OCI-LY1 (cell line): ENCODE data around the gene FRG2B.
"Not testable (repeated sequence)": the region's sequence is repeated elsewhere in the genome, so short reads cannot be mapped to it uniquely, and the experiment has no call there.

Source experiments
- H2AFZ ChIP-seq: fragments of 200-600 bp; sonication (generic), shearing (Covaris generic); 2 replicates; pipeline ENCODE4 v1.6.0; 2014; ENCODE audit warnings: antibody characterized with exemption, mild to moderate bottlenecking, low read length
- H3F3A ChIP-seq: fragments of 200-600 bp; sonication (generic), shearing (Covaris generic); 2 replicates; pipeline ENCODE4 v1.6.0; 2014; ENCODE audit warnings: mild to moderate bottlenecking, antibody characterized with exemption, low read length, moderate library complexity; ENCODE audit not compliant: insufficient read depth
- H3K27ac ChIP-seq: fragments of 200-600 bp; sonication (generic); 2 replicates; pipeline ENCODE4 v1.5.1; 2014; ENCODE audit warnings: low read length, mixed run types, mild to moderate bottlenecking, low read depth; ENCODE audit not compliant: poor library complexity, severe bottlenecking
- H3K27me3 ChIP-seq: fragments of 200-600 bp; sonication (generic); 2 replicates; pipeline ENCODE4 v1.6.0; 2014; ENCODE audit warnings: antibody characterized with exemption, mild to moderate bottlenecking, low read length, moderate library complexity; ENCODE audit not compliant: insufficient read depth
- H3K36me3 ChIP-seq: fragments of 200-600 bp; sonication (generic); 2 replicates; pipeline ENCODE4 v1.6.1; 2014; ENCODE audit warnings: mild to moderate bottlenecking, antibody characterized with exemption, low read length, moderate library complexity, mixed read lengths; ENCODE audit not compliant: insufficient read depth
- H3K4me1 ChIP-seq: fragments of 200-600 bp; sonication (generic); 2 replicates; pipeline ENCODE4 v1.5.1; 2014; ENCODE audit warnings: mild to moderate bottlenecking, low read length, moderate library complexity; ENCODE audit not compliant: insufficient read depth, severe bottlenecking
- H3K4me2 ChIP-seq: fragments of 200-600 bp; sonication (generic), shearing (Covaris generic); 2 replicates; pipeline ENCODE4 v1.6.1; 2014; ENCODE audit warnings: low read length
- H3K4me3 ChIP-seq: fragments of 200-600 bp; sonication (generic); 2 replicates; pipeline ENCODE4 v1.5.1; 2014; ENCODE audit warnings: low read length, low read depth, mild to moderate bottlenecking, mixed read lengths; ENCODE audit not compliant: poor library complexity, severe bottlenecking
- H3K79me2 ChIP-seq: fragments of 200-600 bp; shearing (Covaris generic); 2 replicates; pipeline ENCODE4 v1.6.1; 2016; ENCODE audit warnings: mixed run types, low read length, mixed read lengths; ENCODE audit not compliant: insufficient read depth
- H3K9ac ChIP-seq: fragments of 200-600 bp; sonication (generic), shearing (Covaris generic); 2 replicates; pipeline ENCODE4 v1.6.1; 2014; ENCODE audit warnings: mild to moderate bottlenecking, low read length, mixed read lengths
- H3K9me2 ChIP-seq: fragments of 200-600 bp; sonication (generic), shearing (Covaris generic); 2 replicates; pipeline ENCODE4 v1.6.1; 2014; ENCODE audit warnings: low read depth, mild to moderate bottlenecking, low read length, mixed read lengths
- H3K9me3 ChIP-seq: fragments of 200-600 bp; shearing (Covaris generic); 2 replicates; pipeline ENCODE4 v1.6.1; 2014; ENCODE audit warnings: low read length, mixed read lengths
- H4K20me1 ChIP-seq: fragments of 200-600 bp; sonication (generic), shearing (Covaris generic); 2 replicates; pipeline ENCODE4 v1.6.0; 2016; ENCODE audit warnings: mild to moderate bottlenecking, low read length; ENCODE audit not compliant: insufficient read depth

The FRG2B gene

DNA sequence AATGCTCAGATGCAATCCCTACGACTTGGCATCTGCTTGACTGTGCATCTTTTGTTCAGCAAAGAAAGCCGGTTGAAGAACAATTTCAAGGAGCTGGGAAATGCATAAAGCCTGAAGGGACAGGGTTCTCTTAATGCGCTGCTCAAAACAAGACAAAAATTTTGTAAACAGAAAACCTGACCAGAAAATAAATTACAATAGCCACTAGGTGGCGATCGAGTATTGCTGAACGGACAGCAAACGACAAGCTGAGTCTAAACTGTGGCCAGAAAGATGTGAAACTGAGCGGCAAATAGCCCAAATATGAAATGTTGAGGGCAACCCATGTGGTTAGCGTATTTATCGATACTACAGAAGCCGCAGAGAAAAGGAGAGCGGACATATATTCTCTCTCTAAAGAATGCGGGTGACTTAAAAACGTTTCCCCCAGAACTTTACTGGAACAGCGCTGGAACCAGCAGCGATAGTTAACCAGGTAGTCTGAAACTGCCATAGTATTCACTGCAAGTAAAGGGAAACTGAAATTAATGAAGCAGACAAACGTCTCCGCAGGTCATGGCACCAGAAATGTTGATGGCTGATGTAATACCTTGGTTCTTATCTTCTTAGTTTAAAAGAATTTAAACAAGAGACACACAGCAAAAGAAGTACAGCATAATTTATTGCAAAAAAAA, 20.6 kb upstream of the FRG2B start:
- not testable (repeated sequence) for H3K27me3 ChIP-seq, H3K4me3 ChIP-seq, H3K27ac ChIP-seq, H3F3A ChIP-seq, H3K4me1 ChIP-seq, H3K9me2 ChIP-seq, H3K9me3 ChIP-seq, H3K9ac ChIP-seq, H2AFZ ChIP-seq, H3K79me2 ChIP-seq, H3K4me2 ChIP-seq, H3K36me3 ChIP-seq, H4K20me1 ChIP-seq

DNA sequence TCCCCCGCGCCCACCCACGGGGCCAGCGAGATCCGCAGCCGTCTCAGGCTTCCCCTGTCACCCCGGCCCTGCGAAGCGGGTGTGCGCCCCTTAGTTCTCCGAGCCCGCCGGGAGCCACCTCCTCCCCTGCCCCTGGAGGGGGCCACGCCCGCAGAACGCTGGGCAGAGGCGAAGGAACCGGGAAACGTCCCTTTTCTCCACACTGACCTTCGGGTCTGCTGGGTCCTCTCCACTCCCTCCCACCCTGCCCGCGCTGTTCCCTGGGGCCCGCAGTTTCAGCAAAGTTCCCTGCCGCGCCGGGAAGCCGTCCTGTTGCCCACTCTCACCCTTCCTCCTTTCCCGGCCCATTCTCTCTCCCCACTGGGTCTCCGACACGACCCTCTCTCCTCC, 11.2 kb upstream of the FRG2B start:
- H3K4me1 ChIP-seq, H3K4me2 ChIP-seq, H3K9me3 ChIP-seq, H3K9me2 ChIP-seq, H3K27ac ChIP-seq, H4K20me1 ChIP-seq, H3K27me3 ChIP-seq, H2AFZ ChIP-seq, H3F3A ChIP-seq, H3K79me2 ChIP-seq, H3K9ac ChIP-seq, H3K4me3 ChIP-seq, H3K36me3 ChIP-seq: not testable (repeated sequence)

DNA sequence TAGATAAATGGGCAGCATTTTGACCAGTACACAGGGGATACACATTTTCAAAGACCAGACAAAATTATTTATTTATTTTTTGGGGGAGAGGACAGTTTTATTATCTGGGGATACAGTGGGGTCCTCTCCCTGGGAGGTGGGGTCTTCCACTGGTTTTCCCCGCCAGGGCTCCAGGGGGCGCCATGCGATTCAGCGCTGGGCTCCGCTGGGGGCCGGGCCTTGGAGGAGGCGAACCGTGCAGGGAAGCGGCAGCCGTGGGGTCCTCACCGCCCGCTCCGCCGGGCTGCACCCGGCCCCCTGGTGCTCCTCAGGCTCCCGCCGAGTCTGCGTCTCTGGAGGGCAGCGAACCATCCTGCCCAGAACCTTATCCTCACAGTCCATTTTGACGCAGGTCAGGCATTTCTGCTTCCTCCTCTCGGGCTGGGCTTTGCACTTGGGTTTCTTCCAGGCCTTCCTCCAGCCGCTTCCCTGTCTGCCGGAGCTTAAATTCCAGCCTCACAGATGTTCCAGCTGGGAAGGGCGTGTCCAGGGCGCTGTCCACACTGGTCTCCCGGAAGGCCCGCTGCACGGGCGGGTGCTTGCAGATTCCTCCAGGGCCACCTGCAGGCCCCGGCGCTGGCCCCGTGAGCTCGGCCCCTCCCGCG, 10.7 kb upstream of the FRG2B start:
- H3K9me2 ChIP-seq, H3K36me3 ChIP-seq: not testable (repeated sequence)

DNA sequence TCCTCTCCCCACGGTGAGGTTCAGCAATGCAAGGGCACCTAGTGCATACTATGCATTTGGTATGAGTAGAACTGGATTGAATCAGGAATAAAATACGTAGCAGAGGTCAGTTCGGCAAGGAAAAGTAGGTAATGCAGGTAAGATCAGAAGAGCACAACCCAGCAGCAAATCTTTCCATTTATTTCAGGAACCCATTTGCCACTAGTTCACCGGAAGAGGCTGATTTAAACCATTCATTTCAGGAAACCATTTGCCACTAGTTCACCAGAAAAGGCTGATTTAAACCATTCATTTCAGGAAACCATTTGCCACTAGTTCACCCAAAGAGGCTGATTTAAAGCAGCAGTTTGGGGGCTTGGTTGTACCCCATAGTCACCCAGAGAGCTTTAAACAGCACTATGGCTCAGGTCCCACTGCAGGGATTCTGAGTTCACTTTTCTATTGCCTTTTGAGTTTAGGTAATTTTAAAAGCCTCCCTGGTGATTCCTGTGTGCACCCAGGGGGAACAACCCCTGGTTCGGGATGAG, 4.2 kb upstream of the FRG2B start:
- H3K79me2 ChIP-seq = not testable (repeated sequence)

More for the DNA sequence above, 10.7 kb upstream of the FRG2B start:
- not testable (repeated sequence) for H3K4me1 ChIP-seq, H3K27ac ChIP-seq, H3K27me3 ChIP-seq, H2AFZ ChIP-seq, H4K20me1 ChIP-seq, H3F3A ChIP-seq, H3K9ac ChIP-seq, H3K4me2 ChIP-seq, H3K79me2 ChIP-seq, H3K4me3 ChIP-seq, H3K9me3 ChIP-seq

DNA sequence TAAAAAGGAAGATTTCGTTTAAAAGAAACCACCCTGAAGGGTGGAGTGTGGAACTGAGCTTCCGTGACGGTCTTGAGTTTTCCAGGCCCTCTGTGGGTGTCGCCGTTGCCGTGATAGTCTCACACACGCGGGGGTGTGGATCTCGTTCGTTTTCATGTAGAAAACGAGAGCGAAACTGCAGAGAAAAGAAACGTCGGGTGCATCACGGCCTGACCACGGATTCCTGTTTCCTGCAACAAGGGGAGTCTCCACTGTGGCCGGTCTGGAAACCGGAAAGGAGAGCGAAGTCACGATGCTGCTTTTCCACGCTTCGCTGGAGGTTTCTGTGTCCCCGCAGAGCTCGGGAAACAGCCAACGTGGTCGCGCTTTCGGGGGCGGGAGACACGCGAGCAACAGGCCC, 4.1 kb downstream of the FRG2B start:
- H3K9me2 ChIP-seq, H3K79me2 ChIP-seq, H3K27ac ChIP-seq, H3K36me3 ChIP-seq, H3K9me3 ChIP-seq, H4K20me1 ChIP-seq, H3F3A ChIP-seq, H3K4me2 ChIP-seq, H3K4me3 ChIP-seq, H3K4me1 ChIP-seq, H3K27me3 ChIP-seq, H2AFZ ChIP-seq, H3K9ac ChIP-seq: not testable (repeated sequence)

More for the DNA sequence above, 4.2 kb upstream of the FRG2B start:
- not testable (repeated sequence) for H3K27ac ChIP-seq, H3F3A ChIP-seq, H3K36me3 ChIP-seq, H3K27me3 ChIP-seq, H3K4me3 ChIP-seq, H3K9me2 ChIP-seq, H3K4me1 ChIP-seq, H3K4me2 ChIP-seq, H3K9ac ChIP-seq, H3K9me3 ChIP-seq, H2AFZ ChIP-seq, H4K20me1 ChIP-seq
